Neural progenitor cell (in vitro differentiated cells): Measurements from ENCODE around the gene THEM5. TPM values are rescaled to one million over a fixed set of nuclear protein-coding genes. Genes with fewer than 3 reads are reported as not detected.

ENCODE experiments used
- DNase-seq: peaks from one replicate; pipeline ENCODE4 v3.0.0-alpha.2; 2016; ENCODE audit warnings: low spot score
- H2AFZ ChIP-seq: fragments of 200-600 bp; sonication (generic); replicated peaks from 2 replicates; pipeline ENCODE4 v1.6.1; 2016; ENCODE audit warnings: antibody characterized with exemption
- H3F3A ChIP-seq: fragments of 200-600 bp; sonication (generic); 2 replicates; pipeline ENCODE4 v1.6.1; 2016; ENCODE audit warnings: antibody characterized with exemption, low read depth
- H3K27ac ChIP-seq: fragments of 200-600 bp; sonication (generic); 2 replicates; pipeline ENCODE4 v1.5.1; 2016; ENCODE audit warnings: mild to moderate bottlenecking
- H3K27me3 ChIP-seq: fragments of 200-600 bp; sonication (generic); 2 replicates; pipeline ENCODE4 v1.6.1; 2016; ENCODE audit warnings: mild to moderate bottlenecking, moderate library complexity
- H3K36me3 ChIP-seq: fragments of 200-600 bp; sonication (generic); 2 replicates; pipeline ENCODE4 v1.5.1; 2016
- H3K4me1 ChIP-seq: fragments of 200-600 bp; sonication (generic); 2 replicates; pipeline ENCODE4 v1.6.1; 2016; ENCODE audit warnings: mixed run types
- H3K4me2 ChIP-seq: fragments of 200-600 bp; sonication (generic); 2 replicates; pipeline ENCODE4 v1.6.1; 2016
- H3K4me3 ChIP-seq: fragments of 200-600 bp; sonication (generic); 2 replicates; pipeline ENCODE4 v1.5.1; 2016
- H3K79me2 ChIP-seq: fragments of 200-600 bp; sonication (generic); 2 replicates; pipeline ENCODE4 v1.6.1; 2016; ENCODE audit warnings: low read depth
- H3K9ac ChIP-seq: fragments of 200-600 bp; sonication (generic); 2 replicates; pipeline ENCODE4 v1.6.1; 2016
- H3K9me3 ChIP-seq: fragments of 200-600 bp; sonication (generic); 2 replicates; pipeline ENCODE4 v1.5.1; 2016; ENCODE audit warnings: low read depth
- H4K20me1 ChIP-seq: fragments of 200-600 bp; sonication (generic); 2 replicates; pipeline ENCODE4 v1.6.1; 2016; ENCODE audit warnings: low read depth
- H3K27ac Mint-ChIP-seq: 3 replicates; pipeline ENCODE4 v1.8.0; 2021; ENCODE audit warnings: mixed read lengths
- H3K27me3 Mint-ChIP-seq: 2 replicates; pipeline ENCODE4 v1.8.0; 2022; ENCODE audit warnings: low read depth, mild to moderate bottlenecking, inconsistent platforms, moderate library complexity, mixed read lengths; ENCODE audit not compliant: insufficient read depth
- H3K36me3 Mint-ChIP-seq: 3 replicates; pipeline ENCODE4 v1.8.0; 2021; ENCODE audit warnings: mixed read lengths
- H3K4me1 Mint-ChIP-seq: 3 replicates; pipeline ENCODE4 v1.8.0; 2021; ENCODE audit warnings: mixed read lengths
- H3K4me3 Mint-ChIP-seq: 3 replicates; pipeline ENCODE4 v1.8.0; 2021; ENCODE audit warnings: mild to moderate bottlenecking, moderate library complexity, mixed read lengths
- H3K9me3 Mint-ChIP-seq: 3 replicates; pipeline ENCODE4 v1.8.0; 2020; ENCODE audit warnings: mixed read lengths
- CTCF ChIP-seq: fragments of 200-600 bp; sonication (generic); IDR thresholded peaks from 2 replicates; pipeline ENCODE4 v1.5.1; 2017; ENCODE audit warnings: antibody characterized with exemption, mild to moderate bottlenecking
- EZH2 ChIP-seq: fragments of 200-600 bp; sonication (generic); IDR thresholded peaks from 2 replicates; pipeline ENCODE4 v1.6.1; 2017; ENCODE audit warnings: antibody characterized with exemption, mild to moderate bottlenecking, moderate library complexity
- EZH2phosphoT487 ChIP-seq: fragments of 200-600 bp; sonication (generic); IDR thresholded peaks from 2 replicates; pipeline ENCODE4 v1.6.1; 2017; ENCODE audit warnings: antibody characterized with exemption
- total RNA-seq: library from RNA; depleted of rRNA; stranded (reverse); fragments of >200 nt; gene quantifications from 2 replicates; pipeline ENCODE4 v1.2.3, GENCODE V29; 2015; ENCODE audit warnings: low replicate concordance

Gene THEM5
- total RNA-seq, 1 donor from 2014 or later, result not detected

- Histone ChIP-seq H3K27ac (no peak overlapping the region), H4K20me1 (no peaks in the 10 kb centered on the region), H3K36me3 (no peaks in the 10 kb centered on the region), H3F3A (peaks cover 8% of the 10 kb centered on the region), H3K4me1 (peaks cover 13% of the 10 kb centered on the region), H2AFZ (no peak overlapping the region), H3K4me2 (peak overlapping the region; percentile 47), H3K9ac (no peak overlapping the region), H3K79me2 (no peaks in the 10 kb centered on the region), H3K27me3 (no peaks in the 10 kb centered on the region), H3K9me3 (no peaks in the 10 kb centered on the region), H3K4me3 (peak overlapping the region; percentile 14)
- TF ChIP-seq CTCF, result no peak
- TF ChIP-seq EZH2, result no peak
- TF ChIP-seq EZH2phosphoT487, result no peak
- peak; percentile 88 for DNase-seq
- Mint-ChIP-seq H3K9me3 (no peaks in the 10 kb centered on the region), H3K4me1 (peaks cover 28% of the 10 kb centered on the region), H3K36me3 (no peaks in the 10 kb centered on the region), H3K27ac (peak overlapping the region; percentile 23), H3K4me3 (peak overlapping the region; percentile 24), H3K27me3 (peaks cover 18% of the 10 kb centered on the region)
Measured at GRCh38 chr1:151828921-151829320, 24.6 kb downstream of the THEM5 start.

GRCh38 chr1:151827853-151828252, 25.7 kb downstream of the THEM5 start:
- H3K4me1 Mint-ChIP-seq, result peaks cover 28% of the 10 kb centered on the region
- no peak overlapping the region for H3K27ac ChIP-seq
- no peak overlapping the region for H2AFZ ChIP-seq
- H3K27ac Mint-ChIP-seq, result no peak overlapping the region
- H3K9me3 ChIP-seq, result no peaks in the 10 kb centered on the region
- H3K36me3 ChIP-seq, result no peaks in the 10 kb centered on the region
- H3K4me1 ChIP-seq, result peaks cover 13% of the 10 kb centered on the region
- H3K4me3 Mint-ChIP-seq, result no peak overlapping the region
- H3K4me3 ChIP-seq, result no peak overlapping the region
- no peaks in the 10 kb centered on the region for H4K20me1 ChIP-seq
- no peaks in the 10 kb centered on the region for H3K79me2 ChIP-seq
- no peak overlapping the region for H3K4me2 ChIP-seq
- DNase-seq, result no peak
- H3K27me3 ChIP-seq, result no peaks in the 10 kb centered on the region
- H3K27me3 Mint-ChIP-seq, result peaks cover 15% of the 10 kb centered on the region
- TF ChIP-seq EZH2 (no peak), EZH2phosphoT487 (no peak), CTCF (no peak)
- peaks cover 8% of the 10 kb centered on the region for H3F3A ChIP-seq
- no peaks in the 10 kb centered on the region for H3K9me3 Mint-ChIP-seq
- H3K9ac ChIP-seq, result no peak overlapping the region
- H3K36me3 Mint-ChIP-seq, result no peaks in the 10 kb centered on the region

- Mint-ChIP-seq H3K36me3 (no peaks in the 10 kb centered on the region), H3K27ac (no peak overlapping the region), H3K9me3 (no peaks in the 10 kb centered on the region), H3K4me1 (peaks cover 30% of the 10 kb centered on the region), H3K4me3 (no peak overlapping the region), H3K27me3 (peaks cover 12% of the 10 kb centered on the region)
- no peaks in the 10 kb centered on the region for H3K36me3 ChIP-seq
- H3K9ac ChIP-seq, result no peak overlapping the region
- H4K20me1 ChIP-seq, result no peaks in the 10 kb centered on the region
- H3K4me2 ChIP-seq, result no peak overlapping the region
- peaks cover 13% of the 10 kb centered on the region for H3K4me1 ChIP-seq
- H3K27ac ChIP-seq, result no peak overlapping the region
- H2AFZ ChIP-seq, result no peak overlapping the region
- no peaks in the 10 kb centered on the region for H3K27me3 ChIP-seq
- no peak overlapping the region for H3K4me3 ChIP-seq
- no peaks in the 10 kb centered on the region for H3K9me3 ChIP-seq
- no peak for TF ChIP-seq EZH2
- no peak for TF ChIP-seq EZH2phosphoT487
- no peak for TF ChIP-seq CTCF
- peaks cover 8% of the 10 kb centered on the region for H3F3A ChIP-seq
- DNase-seq, result peak; percentile 18
- H3K79me2 ChIP-seq, result no peaks in the 10 kb centered on the region
Measured at GRCh38 chr1:151825751-151826660, 27.5 kb downstream of the THEM5 start.
